Stomach (tissue), 4 donors: ENCODE data around the gene COTL1.

Source experiments
- POLR2A ChIP-seq, 4 donors: fragments of 450-650 bp; IDR thresholded peaks; one replicate each; pipeline ENCODE4 v1.6.1; 2016; ENCODE audit warnings: antibody characterized with exemption in 4 of 4, control low read depth in 2 of 4, mild to moderate bottlenecking in 1 of 4, moderate library complexity in 1 of 4
- POLR2AphosphoS5 ChIP-seq, 3 donors: sonication (generic); formaldehyde crosslinking; IDR thresholded peaks; one replicate each; pipeline ENCODE4 v1.6.1; 2016; ENCODE audit warnings: antibody characterized with exemption in 3 of 3
- TF ChIP-seq, protein P1 (sequence below), 7 experiments: fragments of 450-650 bp in 4 of 7; fragments of 200-600 bp in 3 of 7; sonication (generic) in 3 of 7; IDR thresholded peaks; one replicate each; pipeline ENCODE4 v1.5.1; 2016 to 2019; ENCODE audit warnings: antibody characterized with exemption in 7 of 7, control low read depth in 2 of 7, mild to moderate bottlenecking in 1 of 7

DNA sequence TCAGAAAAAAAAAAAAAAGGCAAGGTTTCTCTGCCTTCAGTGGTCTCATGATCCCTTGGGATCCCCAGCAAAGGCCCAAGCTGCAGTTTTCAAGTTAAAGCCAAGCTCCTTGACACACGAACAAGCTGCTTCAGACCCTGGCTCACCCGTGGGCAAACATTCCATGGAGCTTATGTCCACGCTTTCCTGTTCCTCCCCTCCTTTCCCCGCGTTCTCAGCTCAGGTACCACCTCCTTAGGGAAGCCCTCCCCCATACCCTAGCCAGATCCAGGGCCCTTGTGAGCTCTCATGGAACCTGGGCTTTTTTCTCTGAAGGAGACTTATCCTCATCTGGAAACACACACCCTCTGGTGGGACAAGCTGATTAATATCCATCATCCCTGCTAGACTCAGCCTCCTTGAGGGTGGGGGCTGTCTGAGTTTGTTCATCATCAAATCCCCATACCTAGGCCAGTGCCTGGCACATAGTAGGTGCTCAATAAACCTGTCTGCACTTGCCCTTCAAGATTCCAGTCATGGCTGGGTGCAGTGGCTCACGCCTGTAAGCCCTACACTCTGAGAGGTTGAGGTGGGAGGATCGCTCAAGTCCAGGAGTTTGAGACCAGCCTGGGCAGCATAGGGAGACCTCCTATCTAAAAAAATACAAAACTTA, 54.7 kb downstream of the COTL1 start:
- TF ChIP-seq, protein P1, sequence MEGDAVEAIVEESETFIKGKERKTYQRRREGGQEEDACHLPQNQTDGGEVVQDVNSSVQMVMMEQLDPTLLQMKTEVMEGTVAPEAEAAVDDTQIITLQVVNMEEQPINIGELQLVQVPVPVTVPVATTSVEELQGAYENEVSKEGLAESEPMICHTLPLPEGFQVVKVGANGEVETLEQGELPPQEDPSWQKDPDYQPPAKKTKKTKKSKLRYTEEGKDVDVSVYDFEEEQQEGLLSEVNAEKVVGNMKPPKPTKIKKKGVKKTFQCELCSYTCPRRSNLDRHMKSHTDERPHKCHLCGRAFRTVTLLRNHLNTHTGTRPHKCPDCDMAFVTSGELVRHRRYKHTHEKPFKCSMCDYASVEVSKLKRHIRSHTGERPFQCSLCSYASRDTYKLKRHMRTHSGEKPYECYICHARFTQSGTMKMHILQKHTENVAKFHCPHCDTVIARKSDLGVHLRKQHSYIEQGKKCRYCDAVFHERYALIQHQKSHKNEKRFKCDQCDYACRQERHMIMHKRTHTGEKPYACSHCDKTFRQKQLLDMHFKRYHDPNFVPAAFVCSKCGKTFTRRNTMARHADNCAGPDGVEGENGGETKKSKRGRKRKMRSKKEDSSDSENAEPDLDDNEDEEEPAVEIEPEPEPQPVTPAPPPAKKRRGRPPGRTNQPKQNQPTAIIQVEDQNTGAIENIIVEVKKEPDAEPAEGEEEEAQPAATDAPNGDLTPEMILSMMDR (IDR thresholded peaks at IDR 0.05): no peak
- TF ChIP-seq POLR2A (IDR thresholded peaks at IDR 0.05) (no peak), POLR2AphosphoS5 (IDR thresholded peaks at IDR 0.05) (no peak)
